HG02623 (cell line): ENCODE measurements around the gene SMAD7.

Experiments
- ATAC-seq: cut with Tn5 transposase; IDR thresholded peaks from one replicate; pipeline ENCODE4 v1.9.1; 2021; ENCODE audit warnings: moderate library complexity; ENCODE audit not compliant: unreplicated experiment

Gene SMAD7

DNA sequence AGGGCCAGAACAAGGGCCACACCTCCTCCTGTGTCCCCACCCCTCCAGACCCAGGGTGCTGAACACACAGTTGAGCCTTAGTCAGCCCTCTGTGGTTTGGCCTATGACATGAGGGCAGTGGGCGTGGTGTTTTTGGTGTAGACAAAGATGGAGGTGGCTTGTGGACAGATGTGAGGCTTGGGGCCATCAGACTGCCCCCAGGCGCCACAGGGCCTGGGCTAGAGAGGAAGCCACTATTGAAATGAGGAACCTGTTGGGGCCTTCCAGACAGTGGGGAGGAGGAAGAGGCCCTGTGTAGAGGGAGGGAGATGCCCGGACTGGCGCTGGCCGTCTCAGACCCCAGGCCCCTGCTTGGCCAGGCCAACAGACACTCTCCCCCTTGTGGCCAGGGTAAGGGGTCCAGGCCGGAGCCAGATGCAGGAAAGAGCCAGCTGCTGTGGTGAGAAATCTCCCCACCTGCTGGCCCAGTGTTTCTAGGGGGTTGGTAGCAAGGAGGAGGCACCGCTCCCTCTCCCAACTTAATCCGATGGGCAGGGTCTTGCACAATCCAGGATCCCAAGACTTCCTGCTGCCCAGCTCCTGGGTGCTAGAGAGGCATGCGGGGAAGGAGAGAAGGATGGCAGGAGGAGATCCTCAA lies 53.8 kb downstream of the SMAD7 start:
- no peak for ATAC-seq

DNA sequence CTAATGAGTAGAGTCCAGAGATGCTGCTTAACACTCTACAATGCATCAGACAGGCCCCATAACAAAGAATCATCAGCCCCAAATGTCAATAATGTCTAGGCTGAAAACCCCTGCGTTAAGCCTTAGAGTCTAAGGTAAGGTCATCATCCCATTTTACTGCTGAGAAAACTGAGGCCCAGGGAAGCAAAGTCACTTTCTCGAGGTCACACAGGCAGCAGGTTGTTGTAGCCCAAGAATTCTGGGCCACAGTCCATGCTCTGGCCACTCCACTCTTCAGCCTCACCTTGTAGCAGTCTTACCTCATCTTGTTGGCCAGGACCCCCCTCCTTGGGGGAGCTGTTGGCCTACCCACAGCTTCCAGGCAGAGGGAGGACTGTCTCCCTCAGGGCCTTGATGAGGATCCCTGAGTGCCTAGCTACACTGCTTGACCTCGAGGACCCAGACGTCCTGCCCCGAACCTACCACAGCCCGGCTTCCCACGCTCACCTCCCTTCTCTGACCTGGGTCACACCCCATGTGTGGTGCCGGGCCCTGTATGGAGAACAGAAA lies 54.4 kb downstream of the SMAD7 start:
- ATAC-seq = no peak

DNA sequence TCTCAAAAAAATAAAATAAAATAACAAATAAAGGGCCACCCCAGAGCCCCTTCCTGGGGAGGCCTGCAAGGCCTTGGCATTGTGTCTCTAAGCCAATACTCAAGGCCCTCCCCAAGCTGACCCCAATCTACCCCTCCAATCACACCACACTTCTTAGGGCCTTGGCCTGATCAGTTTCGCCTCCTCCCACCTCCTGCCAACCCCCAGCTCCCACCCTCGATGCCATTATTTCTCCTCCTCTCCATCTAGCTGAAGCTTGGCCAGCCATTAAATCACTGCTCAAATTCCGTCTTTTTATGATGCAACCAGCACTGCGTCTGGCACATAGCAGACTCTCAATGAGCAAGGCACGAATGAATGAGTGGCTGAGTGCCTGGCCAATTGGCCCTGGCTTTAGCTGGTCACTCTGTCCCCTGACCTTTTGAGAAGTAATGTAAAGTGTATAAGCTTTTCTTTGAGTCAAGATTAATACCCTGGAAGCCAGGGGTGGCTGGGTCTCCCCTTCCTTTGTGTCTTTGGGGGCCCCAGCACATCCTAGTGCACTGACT lies 55.9 kb downstream of the SMAD7 start:
- no peak for ATAC-seq

DNA sequence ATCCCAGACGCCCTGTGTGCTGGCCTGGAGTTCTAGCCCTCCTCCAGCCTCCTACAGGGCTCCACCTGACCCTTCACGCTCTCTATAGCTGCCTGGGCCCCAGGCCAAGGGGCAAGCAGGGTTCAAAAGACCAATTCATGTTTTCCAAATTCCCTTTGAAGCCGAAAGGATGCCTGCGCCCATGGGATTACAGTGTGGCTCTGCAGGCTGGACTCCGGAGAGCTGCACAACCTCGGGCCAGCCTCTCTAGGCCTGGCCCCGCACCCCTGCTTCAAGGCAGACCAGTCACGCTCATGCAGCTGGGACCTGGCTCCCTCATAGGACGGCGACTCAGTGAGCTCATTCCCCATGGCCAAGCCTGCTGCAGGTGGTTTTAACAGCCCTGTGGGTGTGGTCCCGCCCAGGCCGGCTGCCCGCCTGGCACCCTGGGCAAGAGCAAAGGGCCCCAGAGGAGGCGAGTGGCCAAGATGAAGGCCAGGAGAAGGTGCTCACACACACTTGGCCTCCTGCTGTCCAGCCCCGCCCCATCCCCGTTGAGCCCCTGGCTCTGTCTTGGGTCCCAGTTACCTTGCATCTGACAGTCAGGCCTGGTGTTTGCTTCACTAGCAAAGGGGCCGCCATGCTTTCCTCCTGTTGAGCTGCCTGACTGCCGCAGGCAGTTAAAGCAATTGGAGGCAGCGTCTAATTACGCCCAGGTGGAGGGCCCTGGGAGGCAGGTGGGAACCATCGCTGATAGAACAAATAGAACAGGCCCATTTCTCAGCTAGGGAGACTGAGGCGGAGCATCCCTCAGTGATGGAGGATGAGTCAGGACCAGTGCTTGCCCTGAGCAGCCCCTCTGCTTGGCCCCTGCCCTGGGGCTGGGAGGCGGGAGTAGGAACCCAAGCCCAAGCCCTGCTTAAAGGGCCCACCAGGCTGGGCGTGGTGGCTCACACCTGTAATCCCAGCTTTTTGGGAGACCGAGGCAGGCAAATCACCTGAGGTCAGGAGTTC lies 56.9 kb downstream of the SMAD7 start:
- ATAC-seq = no peak

DNA sequence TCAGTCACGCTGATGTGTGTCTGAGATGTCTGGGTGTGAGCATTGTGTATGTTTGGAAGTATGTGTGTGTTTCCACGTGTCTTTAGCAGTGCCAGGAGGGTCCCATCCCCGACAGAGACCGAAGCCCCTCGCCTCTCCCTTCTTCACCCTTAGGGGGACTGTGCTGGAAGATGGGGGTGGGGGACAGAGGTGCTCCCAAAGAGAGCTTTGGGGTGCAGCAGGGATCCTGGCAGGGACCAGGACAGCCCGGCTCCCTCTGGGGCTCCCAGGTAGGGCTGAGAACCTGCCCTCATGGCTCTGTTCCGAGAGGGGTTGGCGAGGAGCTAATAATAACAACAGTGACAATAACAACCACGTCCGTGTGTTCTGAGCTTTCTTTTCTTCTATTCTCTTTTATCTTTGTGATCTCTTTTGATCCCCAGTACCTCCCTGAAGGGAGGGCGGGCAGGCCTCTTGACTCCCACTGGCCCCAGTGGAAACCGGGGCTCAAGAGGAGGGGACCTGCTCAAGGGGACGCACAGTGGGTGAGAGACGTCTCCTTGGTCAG lies 57.6 kb downstream of the SMAD7 start:
- ATAC-seq = no peak

DNA sequence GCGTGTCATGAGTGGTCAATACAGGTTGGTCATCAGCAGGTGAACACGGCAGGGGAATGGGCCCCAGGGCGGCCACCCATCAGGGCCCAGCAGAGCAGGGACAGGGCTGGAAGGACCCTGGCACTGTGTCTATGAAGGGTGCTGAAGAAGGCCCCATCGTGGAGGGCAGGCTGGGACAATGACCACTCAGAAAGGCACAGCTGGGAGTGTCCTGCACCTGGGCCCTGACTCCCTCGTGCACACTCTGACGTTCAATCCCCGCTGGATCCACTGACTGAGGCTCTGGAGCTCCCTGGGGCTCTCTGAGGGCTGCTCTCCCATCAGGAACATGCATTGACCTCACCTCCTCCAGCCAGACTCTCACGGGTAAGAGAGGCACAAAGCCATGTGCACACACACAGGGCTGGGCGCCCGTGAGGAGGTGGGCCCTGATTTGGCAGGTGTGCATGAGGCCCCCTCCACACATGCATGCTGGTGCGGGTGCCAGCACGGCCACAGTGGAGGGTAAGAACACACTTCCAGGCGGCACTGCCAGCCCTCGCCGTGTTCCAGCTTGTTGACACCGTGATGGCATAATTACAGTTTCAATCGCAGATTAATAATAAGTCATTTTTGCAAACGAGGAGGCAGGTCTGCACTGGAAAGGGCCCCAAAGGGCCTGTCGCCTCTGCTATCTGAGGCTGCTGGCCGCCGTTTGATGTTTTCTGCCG lies 58.5 kb downstream of the SMAD7 start:
- ATAC-seq = no peak

DNA sequence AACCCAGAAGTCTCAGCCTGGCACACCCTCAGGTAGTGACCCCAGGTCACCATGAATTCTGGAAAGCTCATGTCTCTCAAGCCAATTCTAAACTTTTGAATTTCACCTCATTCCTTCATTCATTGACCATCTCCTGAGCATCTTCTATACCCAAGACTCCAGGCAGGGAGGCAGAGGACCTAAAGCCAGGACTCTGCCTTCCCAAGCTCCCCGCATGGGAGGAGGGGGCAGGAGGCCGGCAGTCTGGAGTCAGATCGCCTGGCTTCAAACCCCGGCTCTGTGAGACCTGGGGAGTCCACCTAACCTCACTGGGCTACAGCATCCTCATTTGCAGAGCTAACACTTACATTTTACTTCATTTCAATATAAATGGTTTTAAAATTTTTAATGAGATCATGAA lies 59.0 kb downstream of the SMAD7 start:
- ATAC-seq = no peak

DNA sequence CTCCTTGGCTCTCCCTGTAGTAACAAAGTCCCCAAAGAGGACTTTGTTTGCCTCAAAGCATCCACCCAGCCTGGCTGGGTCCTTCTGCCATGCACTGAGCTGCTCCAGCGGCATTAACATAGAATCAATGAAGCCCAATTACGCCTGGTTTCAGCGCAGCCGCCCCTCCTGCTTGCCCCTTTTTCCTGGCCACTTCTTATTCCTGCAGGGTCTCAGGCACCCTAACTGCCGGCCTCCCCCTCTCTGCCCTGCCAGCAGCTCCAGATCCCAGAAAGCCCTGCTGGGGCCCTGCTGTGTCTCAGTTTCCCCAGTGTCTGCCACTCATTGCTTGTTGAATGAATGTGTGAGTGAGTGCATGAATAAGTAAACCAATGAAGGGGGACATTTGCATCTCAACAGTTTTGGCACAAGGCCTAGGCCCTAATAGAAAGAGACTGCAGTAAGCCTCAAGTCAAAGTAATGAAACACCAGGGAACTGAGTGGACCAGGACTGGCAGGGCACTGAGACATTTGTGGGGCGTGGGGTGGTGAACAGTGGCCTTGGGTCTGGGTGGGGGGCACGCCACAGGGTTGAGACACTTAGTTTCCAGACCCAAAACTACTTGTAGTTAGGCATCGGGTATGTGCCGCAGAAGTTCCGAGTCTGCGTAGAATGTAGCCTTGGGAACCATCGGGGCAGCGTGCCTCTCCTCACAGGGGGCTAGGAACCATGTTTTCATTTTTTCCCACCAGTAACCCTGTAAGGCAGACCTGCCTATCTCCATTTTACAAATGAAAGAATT lies 60.6 kb downstream of the SMAD7 start:
- ATAC-seq = no peak

DNA sequence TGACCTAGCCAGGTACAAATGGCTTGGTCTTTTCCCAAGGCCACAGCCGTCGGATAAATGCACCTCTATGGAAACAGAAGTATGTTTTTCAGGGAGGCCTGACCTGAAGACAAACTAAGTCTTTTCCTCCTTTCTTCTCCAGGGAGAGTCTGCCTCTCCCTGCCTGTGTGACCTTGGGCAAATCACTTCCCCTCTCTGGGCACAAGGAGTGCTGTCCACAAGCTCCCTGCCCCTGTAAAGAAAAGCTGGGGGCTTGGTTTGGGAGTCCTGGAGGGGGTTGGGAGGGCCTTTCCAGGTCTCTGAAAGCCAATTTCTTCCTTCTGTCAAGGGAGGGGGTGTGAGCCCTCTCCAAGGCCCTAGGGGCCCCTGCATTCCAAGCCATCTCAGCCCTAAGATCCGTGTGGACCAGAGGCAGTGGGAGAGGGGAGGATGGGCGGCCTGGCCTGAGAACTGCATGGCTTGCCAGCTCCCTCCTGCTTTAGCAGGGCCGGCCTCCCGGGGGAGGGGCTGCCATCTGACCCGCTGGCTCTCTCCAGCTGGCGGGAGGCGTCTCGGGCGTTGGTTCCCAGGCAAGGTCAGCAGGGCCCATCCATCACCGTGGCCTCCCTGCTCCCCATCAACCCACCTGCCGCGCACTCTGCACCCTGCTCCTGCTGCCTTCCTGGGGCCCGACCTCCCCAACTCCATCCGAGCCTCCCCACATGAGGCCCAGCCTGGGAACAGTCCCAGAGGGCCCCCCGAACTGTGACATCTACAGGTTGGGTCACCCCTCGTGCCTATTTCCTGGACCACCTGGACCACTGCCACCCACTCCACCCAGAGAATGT lies 61.4 kb downstream of the SMAD7 start:
- ATAC-seq = no peak

DNA sequence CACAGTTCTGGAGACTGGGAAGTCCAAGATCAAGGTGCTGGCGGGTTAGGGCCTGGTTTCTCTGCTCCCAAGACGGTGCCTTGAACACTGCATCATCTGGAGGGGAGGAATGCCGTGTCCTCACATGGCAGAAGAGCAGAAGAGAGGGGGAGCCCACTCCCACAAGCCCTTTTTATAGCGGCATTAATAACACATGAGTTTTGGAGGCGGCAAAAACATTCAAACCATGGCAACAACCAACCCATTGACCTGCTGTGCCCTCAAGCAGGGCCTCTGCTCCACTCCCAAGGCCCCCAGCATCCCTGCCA lies 62.0 kb downstream of the SMAD7 start:
- no peak for ATAC-seq

DNA sequence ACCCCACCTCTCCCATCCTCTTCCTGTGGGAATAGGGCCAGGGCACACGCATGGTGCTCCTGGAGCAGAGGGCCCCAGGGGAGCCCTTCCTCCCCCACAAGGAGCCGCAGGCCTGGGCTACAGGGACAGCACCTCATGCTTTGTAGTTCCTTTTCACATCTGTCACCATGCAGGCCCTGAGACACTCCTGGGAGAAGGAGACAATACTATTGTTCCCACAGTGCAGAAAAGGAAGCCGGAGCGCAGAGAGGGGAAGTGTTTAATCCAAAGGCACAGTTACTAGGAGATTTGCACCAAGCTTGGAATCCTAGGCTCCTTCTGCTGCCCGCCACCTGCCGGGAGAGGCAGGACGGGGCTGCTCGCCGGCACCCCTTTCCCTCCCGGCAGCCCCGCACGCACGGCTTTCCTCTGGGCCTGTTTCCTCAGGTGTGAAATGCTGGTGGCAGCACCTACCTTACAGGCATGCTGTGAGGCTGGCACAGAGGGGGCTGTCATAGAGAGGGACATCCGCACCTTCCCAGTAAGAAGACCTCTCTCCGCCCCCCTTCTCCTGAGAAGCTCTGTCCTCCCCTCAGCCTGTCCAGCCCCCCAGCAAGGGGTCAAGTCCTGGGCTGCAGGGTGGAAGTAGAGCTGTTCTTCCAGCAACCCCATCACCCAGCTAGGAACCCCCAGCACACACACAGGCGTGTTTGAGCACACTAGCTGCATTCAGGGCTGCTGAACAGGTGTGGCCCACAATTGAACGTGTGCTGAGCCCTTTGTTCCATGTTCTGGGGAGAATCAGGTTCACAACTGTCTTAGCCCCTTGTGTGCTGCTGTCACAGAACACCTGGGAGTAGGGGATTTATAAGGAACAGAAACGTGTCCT lies 62.6 kb downstream of the SMAD7 start:
- ATAC-seq = no peak

DNA sequence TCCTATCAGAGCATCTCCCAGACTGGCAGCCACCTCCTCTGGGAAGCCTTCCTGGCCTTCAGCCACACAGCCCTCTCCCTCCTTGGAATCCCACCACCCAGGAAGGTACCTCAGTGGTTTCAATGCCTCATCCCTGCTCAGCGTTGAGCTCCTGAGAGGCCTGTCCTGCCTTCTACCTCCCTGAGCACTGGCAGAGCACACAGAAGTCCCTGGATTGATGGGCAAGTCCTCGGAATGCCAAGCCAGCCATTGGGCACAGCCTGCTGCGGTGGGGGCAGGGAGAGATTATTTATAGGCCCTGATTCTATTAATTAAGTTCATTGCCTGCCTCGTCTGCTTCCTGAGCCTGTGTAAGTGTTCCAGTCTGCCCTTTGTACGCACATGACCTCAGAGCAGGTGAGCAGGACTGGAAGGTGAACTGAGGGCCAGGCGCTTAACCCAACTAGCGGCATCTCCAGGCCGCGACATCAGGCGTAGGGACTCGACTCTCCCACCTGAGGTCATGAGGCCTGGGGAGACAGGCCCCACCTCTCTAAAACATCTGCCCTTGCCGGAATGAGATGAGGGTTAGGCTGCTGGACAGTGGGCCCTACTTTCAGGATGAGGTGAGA lies 63.4 kb downstream of the SMAD7 start:
- ATAC-seq = no peak

DNA sequence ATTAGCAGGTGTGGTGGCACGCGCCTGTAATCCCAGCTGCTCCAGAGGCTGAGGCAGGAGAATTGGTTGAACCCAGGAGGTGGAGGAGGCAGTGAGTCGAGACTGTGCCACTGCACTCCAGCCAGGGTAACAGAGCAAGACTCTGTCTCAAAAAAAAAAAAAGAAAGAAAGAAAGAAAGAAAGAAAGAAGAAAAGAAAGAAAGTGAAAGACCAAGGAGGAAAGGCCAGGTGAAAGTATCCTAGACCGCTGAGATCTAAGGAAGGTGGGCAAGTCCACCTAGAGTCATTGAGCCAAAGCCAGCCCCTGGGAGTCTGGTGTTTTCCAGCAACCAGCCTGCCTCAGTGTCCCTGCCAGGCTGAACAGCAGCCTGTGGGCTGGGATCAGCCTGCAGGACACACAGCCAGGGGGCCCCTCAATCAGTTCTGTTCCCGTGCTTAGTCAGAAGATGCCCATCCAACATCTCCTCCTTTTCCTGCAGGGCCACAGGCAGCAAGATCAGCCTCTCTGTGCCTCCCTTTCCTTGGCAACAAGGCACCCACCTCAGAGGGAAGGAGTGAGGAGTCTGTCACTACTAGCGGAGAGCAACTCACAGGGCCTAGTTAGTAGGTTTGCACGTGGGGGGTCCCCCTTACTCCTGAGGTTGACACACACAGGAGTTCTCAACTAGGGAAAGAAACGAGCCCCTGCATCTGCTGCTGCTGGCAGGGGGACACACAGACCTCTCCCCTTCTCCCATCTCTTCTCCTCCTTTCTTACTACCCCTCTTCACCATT lies 64.1 kb downstream of the SMAD7 start:
- no peak for ATAC-seq

DNA sequence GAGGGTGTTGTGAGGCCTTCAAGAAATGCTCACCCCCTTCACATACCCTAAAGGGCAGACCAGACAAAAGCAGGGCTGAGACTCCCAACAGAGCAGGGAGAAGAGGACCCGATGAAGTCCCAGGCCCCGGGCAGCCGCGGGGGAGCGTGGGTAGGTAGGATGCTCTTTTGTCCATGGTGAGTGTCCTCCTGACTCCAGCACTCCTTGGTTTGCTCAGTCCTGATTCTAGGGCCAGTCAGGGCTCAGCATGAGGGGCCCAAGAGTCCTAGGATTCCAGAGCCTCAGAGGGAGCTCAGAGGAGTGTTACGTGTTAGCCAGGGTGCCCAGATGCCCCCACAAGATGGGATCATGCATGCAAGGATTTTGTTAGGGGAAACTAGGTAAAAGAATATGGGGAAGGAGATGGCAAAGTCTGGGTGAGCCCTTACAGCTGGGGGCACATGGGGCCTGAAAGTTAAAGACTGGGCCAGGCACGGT lies 64.8 kb downstream of the SMAD7 start:
- ATAC-seq = no peak

DNA sequence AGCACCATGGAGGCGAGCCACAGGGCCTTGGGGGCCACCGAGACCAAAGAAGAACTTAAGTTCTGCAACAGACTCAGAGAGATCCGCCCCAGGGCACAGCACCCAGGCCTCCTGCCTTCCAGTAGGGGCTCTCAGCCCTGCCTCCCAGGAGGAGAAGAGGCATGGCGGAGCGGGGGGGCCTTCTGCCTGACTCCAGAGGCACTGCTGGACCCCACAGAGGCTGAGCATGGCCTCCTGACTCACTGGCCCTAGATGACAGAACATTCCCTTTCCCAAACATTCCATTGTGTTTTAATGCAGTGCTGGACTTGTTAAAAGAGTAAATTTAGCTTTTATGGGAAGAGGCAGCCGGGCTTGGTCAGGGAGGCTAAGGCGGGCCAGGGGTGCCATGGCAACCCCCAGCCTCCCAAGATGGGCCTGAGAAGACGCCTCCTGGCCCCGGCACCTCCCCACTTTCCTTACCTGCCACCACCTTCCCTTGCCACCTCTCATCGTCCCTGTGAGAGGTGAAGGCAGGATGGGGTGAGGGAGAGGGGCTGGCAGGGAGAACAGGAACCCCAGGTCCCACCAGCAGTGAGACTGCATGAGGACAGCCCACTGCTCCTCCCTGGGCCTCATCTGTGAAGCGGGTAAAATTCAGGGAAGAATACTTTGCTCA lies 65.4 kb downstream of the SMAD7 start:
- no peak for ATAC-seq

DNA sequence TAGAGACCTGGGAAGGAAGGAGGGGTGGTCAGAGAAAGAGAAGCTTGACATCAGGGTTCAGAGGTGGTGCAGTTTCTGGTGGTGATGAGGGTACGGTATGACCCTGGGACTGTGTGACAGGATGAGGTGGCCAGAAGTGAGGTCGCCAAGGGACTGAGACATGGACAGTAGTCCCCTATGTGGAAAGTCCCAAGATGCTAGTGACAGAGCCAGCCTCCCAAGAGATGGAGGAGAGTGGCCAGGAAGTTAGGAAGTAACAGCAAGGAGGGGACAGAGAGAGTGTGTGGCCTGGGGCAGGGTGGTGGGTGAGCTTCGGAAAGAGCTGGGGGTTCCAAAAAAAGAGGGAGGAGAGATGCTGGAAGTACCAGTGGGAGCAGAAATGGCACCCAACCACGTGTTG lies 66.0 kb downstream of the SMAD7 start:
- ATAC-seq = no peak

DNA sequence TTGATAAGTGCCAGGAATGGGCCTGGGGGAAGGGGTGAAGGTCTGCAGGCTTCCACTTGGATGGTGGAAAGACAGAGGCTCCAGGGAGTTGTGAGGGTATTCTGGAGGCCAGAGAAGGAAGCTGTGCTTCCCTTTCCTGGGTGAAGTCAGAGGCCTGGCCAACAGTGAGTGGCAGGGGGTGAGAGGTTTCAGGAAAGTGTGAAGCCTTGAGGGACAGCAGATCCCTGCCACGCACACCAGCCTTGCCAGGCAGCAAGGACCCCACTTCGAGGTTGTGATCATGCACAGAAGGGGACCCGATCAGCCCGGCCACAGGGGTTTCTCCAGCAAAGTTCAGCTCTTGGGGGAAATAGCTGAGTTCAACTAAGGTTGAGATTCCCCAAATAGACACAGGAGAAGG lies 66.5 kb downstream of the SMAD7 start:
- ATAC-seq = no peak
